ENCODE data around the gene RPS6KA3. TPM values are rescaled to one million over a fixed set of nuclear protein-coding genes. Genes with fewer than 3 reads are reported as not detected.
"Not testable (repeated sequence)": the region's sequence is repeated elsewhere in the genome, so short reads cannot be mapped to it uniquely, and the experiment has no call there.

The RPS6KA3 gene
- total RNA-seq, 1 experiment from 2014 or later, result 27.2 TPM

- DNase-seq (ENCODE audit: low read depth), result no peak
Observed at GRCh38 chrX:20147561-20147960, 119.1 kb downstream of the RPS6KA3 start.

GRCh38 chrX:20144491-20144890 is 122.2 kb downstream of the RPS6KA3 start:
- DNase-seq (ENCODE audit: low read depth), result peak; percentile 68

GRCh38 chrX:20143561-20143960 is 123.1 kb downstream of the RPS6KA3 start:
- no peak for DNase-seq (ENCODE audit: low read depth)

GRCh38 chrX:20143111-20143510 is 123.6 kb downstream of the RPS6KA3 start:
- no peak for DNase-seq (ENCODE audit: low read depth)

GRCh38 chrX:20141281-20142220 is 125.2 kb downstream of the RPS6KA3 start, which contains the start of gene EIF1AX:
Gene EIF1AX, minus strand, starts transcription at chrX:20141838. Its CDS starts 198 bp downstream, at chrX:20141640.
- peak; percentile 96 for DNase-seq (ENCODE audit: low read depth)

- peak; percentile 4 for DNase-seq (ENCODE audit: low read depth)
Observed at GRCh38 chrX:20140420-20140819, 126.3 kb downstream of the RPS6KA3 start.

GRCh38 chrX:20139966-20140365 is 126.7 kb downstream of the RPS6KA3 start:
- DNase-seq (ENCODE audit: low read depth), result peak; percentile 3

- no peak for DNase-seq (ENCODE audit: low read depth)
Observed at GRCh38 chrX:20135944-20136343, 130.8 kb downstream of the RPS6KA3 start.

- DNase-seq (ENCODE audit: low read depth), result no peak
Observed at GRCh38 chrX:20132666-20133065, 134.0 kb downstream of the RPS6KA3 start.

- DNase-seq (ENCODE audit: low read depth), result no peak
Observed at GRCh38 chrX:20130357-20130756, 136.4 kb downstream of the RPS6KA3 start.

- no peak for DNase-seq (ENCODE audit: low read depth)
Observed at GRCh38 chrX:20129547-20129946, 137.2 kb downstream of the RPS6KA3 start.

GRCh38 chrX:20128670-20129069 is 138.0 kb downstream of the RPS6KA3 start:
- no peak for DNase-seq (ENCODE audit: low read depth)

- DNase-seq (ENCODE audit: low read depth), result not testable (repeated sequence)
Observed at GRCh38 chrX:20127440-20127839, 139.3 kb downstream of the RPS6KA3 start.

- DNase-seq (ENCODE audit: low read depth), result not testable (repeated sequence)
Observed at GRCh38 chrX:20126833-20127232, 139.9 kb downstream of the RPS6KA3 start.

GRCh38 chrX:20124964-20125363 is 141.7 kb downstream of the RPS6KA3 start:
- DNase-seq (ENCODE audit: low read depth), result no peak

GRCh38 chrX:20118065-20118824 is 148.5 kb downstream of the RPS6KA3 start:
- no peak for DNase-seq (ENCODE audit: low read depth)

- DNase-seq (ENCODE audit: low read depth), result no peak
Observed at GRCh38 chrX:20116577-20117240, 150.0 kb downstream of the RPS6KA3 start, which contains the start of gene MAP7D2. Gene MAP7D2, minus strand, starts transcription at chrX:20116907. Its CDS starts 28 bp downstream, at chrX:20116879.

GRCh38 chrX:20116087-20116576 is 150.6 kb downstream of the RPS6KA3 start:
- DNase-seq (ENCODE audit: low read depth), result no peak

- DNase-seq (ENCODE audit: low read depth), result no peak
Observed at GRCh38 chrX:20112022-20112774, 154.5 kb downstream of the RPS6KA3 start.

- no peak for DNase-seq (ENCODE audit: low read depth)
Observed at GRCh38 chrX:20111271-20111670, 155.4 kb downstream of the RPS6KA3 start.

Data from LHCN-M2 (cell line).